Measurements from ENCODE around the gene HHATL. TPM values are rescaled to one million over a fixed set of nuclear protein-coding genes. Genes with fewer than 3 reads are reported as not detected.
A peak's percentile ranks its signal among the peaks of the same experiment; 100 is the strongest.

HHATL gene
- total and polyA plus RNA-seq, 5 experiments from 2014 or later: not detected

GRCh38 chr3:42718338-42718737 is 15.7 kb upstream of the HHATL start:
- ATAC-seq (no peak), DNase-seq (no peak)
- Mint-ChIP-seq H3K9me3 (no peaks in the 10 kb centered on the region), H3K4me3 (no peak overlapping the region), H3K36me3 (no peaks in the 10 kb centered on the region), H3K27ac (no peak overlapping the region), H3K4me1 (no peaks in the 10 kb centered on the region), H3K27me3 (peaks cover 4 to 8% (median 6%) of the 10 kb centered on the region in 5 donors)
- POLR2A ChIA-PET: no interaction called here

- POLR2A ChIA-PET: no interaction called here
- H3K27ac Mint-ChIP-seq: no peak overlapping the region
These were observed 14.7 kb upstream of the HHATL start for GRCh38 chr3:42717306-42717705.

GRCh38 chr3:42714171-42714852 is 11.7 kb upstream of the HHATL start:
- no peak for DNase-seq
- peaks cover 0 to 10% (median 6%) of the 10 kb centered on the region in 5 donors for H3K27me3 Mint-ChIP-seq
- peaks cover 0 to 2% (median 0%) of the 10 kb centered on the region in 4 donors for H3K4me1 Mint-ChIP-seq
- no peak overlapping the region for H3K27ac Mint-ChIP-seq
- H3K36me3 Mint-ChIP-seq: no peaks in the 10 kb centered on the region
- POLR2A ChIA-PET: no interaction called here
- no peak for ATAC-seq
- no peak overlapping the region for H3K4me3 Mint-ChIP-seq
- no peaks in the 10 kb centered on the region for H3K9me3 Mint-ChIP-seq

More at GRCh38 chr3:42717306-42717705, 14.7 kb upstream of the HHATL start:
- Mint-ChIP-seq H3K9me3 (no peaks in the 10 kb centered on the region), H3K27me3 (peaks cover 0 to 8% (median 1%) of the 10 kb centered on the region in 5 donors), H3K4me3 (no peak overlapping the region), H3K4me1 (peaks cover 0 to 2% (median 0%) of the 10 kb centered on the region in 4 donors), H3K36me3 (no peaks in the 10 kb centered on the region)
- ATAC-seq (no peak), DNase-seq (no peak)

GRCh38 chr3:42713747-42714146 is 11.1 kb upstream of the HHATL start:
- POLR2A ChIA-PET: no interaction called here
- H3K27ac Mint-ChIP-seq: no peak overlapping the region
- ATAC-seq (no peak), DNase-seq (no peak)
- no peaks in the 10 kb centered on the region for H3K36me3 Mint-ChIP-seq
- peaks cover 1 to 12% (median 7%) of the 10 kb centered on the region in 5 donors for H3K27me3 Mint-ChIP-seq
- H3K9me3 Mint-ChIP-seq: no peaks in the 10 kb centered on the region
- no peak overlapping the region for H3K4me3 Mint-ChIP-seq
- H3K4me1 Mint-ChIP-seq: peaks cover 0 to 2% (median 0%) of the 10 kb centered on the region in 4 donors

- H3K36me3 Mint-ChIP-seq: no peaks in the 10 kb centered on the region
- no peak for DNase-seq
- POLR2A ChIA-PET: no interaction called here
These were observed 10.2 kb upstream of the HHATL start for GRCh38 chr3:42712688-42713372.

GRCh38 chr3:42712344-42712648 is 9.7 kb upstream of the HHATL start:
- Mint-ChIP-seq H3K36me3 (no peaks in the 10 kb centered on the region), H3K27ac (peak overlapping the region in 1 of 10 donors; percentile 44), H3K27me3 (peaks cover 1 to 18% (median 7%) of the 10 kb centered on the region in 5 donors), H3K4me1 (peaks cover 0 to 2% (median 0%) of the 10 kb centered on the region in 4 donors), H3K4me3 (no peak overlapping the region), H3K9me3 (no peaks in the 10 kb centered on the region)
- POLR2A ChIA-PET: no interaction called here
- DNase-seq (no peak), ATAC-seq (no peak)

More at GRCh38 chr3:42712688-42713372, 10.2 kb upstream of the HHATL start:
- Mint-ChIP-seq H3K4me1 (peaks cover 0 to 2% (median 0%) of the 10 kb centered on the region in 4 donors), H3K9me3 (no peaks in the 10 kb centered on the region), H3K4me3 (no peak overlapping the region), H3K27me3 (peaks cover 1 to 13% (median 7%) of the 10 kb centered on the region in 5 donors), H3K27ac (no peak overlapping the region)
- ATAC-seq: no peak

GRCh38 chr3:42711491-42712343 is 9.1 kb upstream of the HHATL start:
- Mint-ChIP-seq H3K27ac (no peak overlapping the region), H3K4me3 (no peak overlapping the region), H3K27me3 (peaks cover 1 to 20% (median 7%) of the 10 kb centered on the region in 5 donors), H3K36me3 (no peaks in the 10 kb centered on the region), H3K4me1 (peaks cover 0 to 2% (median 0%) of the 10 kb centered on the region in 4 donors), H3K9me3 (no peaks in the 10 kb centered on the region)
- ATAC-seq: no peak
- POLR2A ChIA-PET: interaction anchor here (0.6 to 0.7 kb wide), 2 partner anchors 8 to 886 kb away, joined by 4 to 7 read pairs; no protein-coding TSS in a partner anchor
- DNase-seq: no peak

GRCh38 chr3:42710323-42711021 is 7.9 kb upstream of the HHATL start:
- H3K9me3 Mint-ChIP-seq: no peaks in the 10 kb centered on the region
- ATAC-seq (no peak), DNase-seq (no peak)
- peaks cover 1 to 20% (median 4%) of the 10 kb centered on the region in 5 donors for H3K27me3 Mint-ChIP-seq
- H3K27ac Mint-ChIP-seq: no peak overlapping the region
- H3K4me3 Mint-ChIP-seq: no peak overlapping the region
- no peaks in the 10 kb centered on the region for H3K36me3 Mint-ChIP-seq
- peaks cover 0 to 2% (median 0%) of the 10 kb centered on the region in 4 donors for H3K4me1 Mint-ChIP-seq
- POLR2A ChIA-PET: no interaction called here

- H3K4me1 Mint-ChIP-seq: peaks cover 0 to 2% (median 0%) of the 10 kb centered on the region in 4 donors
- peak overlapping the region in 1 of 10 donors; percentile 27 for H3K27ac Mint-ChIP-seq
- no peaks in the 10 kb centered on the region for H3K9me3 Mint-ChIP-seq
- H3K27me3 Mint-ChIP-seq: peaks cover 1 to 20% (median 6%) of the 10 kb centered on the region in 5 donors
- POLR2A ChIA-PET: no interaction called here
- DNase-seq (no peak), ATAC-seq (no peak)
- no peak overlapping the region for H3K4me3 Mint-ChIP-seq
- H3K36me3 Mint-ChIP-seq: no peaks in the 10 kb centered on the region
These were observed 7.0 kb upstream of the HHATL start for GRCh38 chr3:42709621-42710020.

GRCh38 chr3:42708611-42709151 is 6.1 kb upstream of the HHATL start:
- Mint-ChIP-seq H3K27ac (no peak overlapping the region), H3K9me3 (no peaks in the 10 kb centered on the region), H3K36me3 (no peaks in the 10 kb centered on the region), H3K4me1 (peaks cover 0 to 2% (median 0%) of the 10 kb centered on the region in 4 donors), H3K27me3 (peaks cover 1 to 24% (median 7%) of the 10 kb centered on the region in 5 donors), H3K4me3 (no peak overlapping the region)
- no peak for DNase-seq
- POLR2A ChIA-PET: no interaction called here
- no peak for ATAC-seq

- no peaks in the 10 kb centered on the region for H3K36me3 Mint-ChIP-seq
- no peak for DNase-seq
- H3K27ac Mint-ChIP-seq: no peak overlapping the region
- H3K4me3 Mint-ChIP-seq: no peak overlapping the region
- peaks cover 0 to 2% (median 0%) of the 10 kb centered on the region in 4 donors for H3K4me1 Mint-ChIP-seq
- ATAC-seq: no peak
- H3K9me3 Mint-ChIP-seq: no peaks in the 10 kb centered on the region
- peaks cover 1 to 33% (median 14%) of the 10 kb centered on the region in 5 donors for H3K27me3 Mint-ChIP-seq
- POLR2A ChIA-PET: no interaction called here
These were observed 5.2 kb upstream of the HHATL start for GRCh38 chr3:42707620-42708355.
